ENCODE data around the gene ZFYVE26. TPM values are rescaled to one million over a fixed set of nuclear protein-coding genes. Genes with fewer than 3 reads are reported as not detected.

Gene ZFYVE26
- total and polyA plus RNA-seq, 2 donors (not counting 1 experiment from before 2014, with no cell fraction given) = 10.9 to 46.3 TPM

GRCh38 chr14:67746927-67747326, 69.5 kb downstream of the ZFYVE26 start:
- no peak overlapping the region for H3K27ac Mint-ChIP-seq
- H3K9me3 Mint-ChIP-seq (ENCODE audit: insufficient read depth) = peaks cover 2% of the 10 kb centered on the region
- no peaks in the 10 kb centered on the region for H3K4me1 ChIP-seq (ENCODE audit: control insufficient read depth in 2 of 2, insufficient read depth in 2 of 2, low read length in 2 of 2)
- no peak for ATAC-seq (ENCODE audit: low read depth)
- H3K36me3 ChIP-seq (replicated peaks in 1 of 2; ENCODE audit: control extremely low read depth in 1 of 2, control insufficient read depth in 1 of 2, extremely low read depth in 1 of 2, insufficient read depth in 2 of 2, low read length in 1 of 2) = peaks cover 1 to 27% of the 10 kb centered on the region in 2 experiments
- no peaks in the 10 kb centered on the region for H3K4me1 Mint-ChIP-seq
- CTCF ChIA-PET = no interaction called here
- no peak overlapping the region for H3K4me3 ChIP-seq (ENCODE audit: control extremely low read depth in 1 of 5, extremely low read depth in 1 of 5, insufficient read depth in 1 of 5, low read depth in 2 of 5, low read length in 4 of 5)
- peaks cover 0 to 5% (median 0%) of the 10 kb centered on the region in 3 donors for H3K9me3 ChIP-seq (ENCODE audit: control extremely low read depth in 1 of 3, control insufficient read depth in 2 of 3, insufficient read depth in 1 of 3, low read length in 2 of 3)
- POLR2A ChIA-PET = no interaction called here
- no peaks in the 10 kb centered on the region for H3K27me3 Mint-ChIP-seq
- H4K20me1 ChIP-seq (ENCODE audit: control insufficient read depth, insufficient read depth, low read length, poor library complexity, severe bottlenecking) = no peaks in the 10 kb centered on the region
- 67% methylated on average over 1 of the region's 1 CpG for WGBS (ENCODE audit: insufficient coverage)
- TF ChIP-seq, protein P1, sequence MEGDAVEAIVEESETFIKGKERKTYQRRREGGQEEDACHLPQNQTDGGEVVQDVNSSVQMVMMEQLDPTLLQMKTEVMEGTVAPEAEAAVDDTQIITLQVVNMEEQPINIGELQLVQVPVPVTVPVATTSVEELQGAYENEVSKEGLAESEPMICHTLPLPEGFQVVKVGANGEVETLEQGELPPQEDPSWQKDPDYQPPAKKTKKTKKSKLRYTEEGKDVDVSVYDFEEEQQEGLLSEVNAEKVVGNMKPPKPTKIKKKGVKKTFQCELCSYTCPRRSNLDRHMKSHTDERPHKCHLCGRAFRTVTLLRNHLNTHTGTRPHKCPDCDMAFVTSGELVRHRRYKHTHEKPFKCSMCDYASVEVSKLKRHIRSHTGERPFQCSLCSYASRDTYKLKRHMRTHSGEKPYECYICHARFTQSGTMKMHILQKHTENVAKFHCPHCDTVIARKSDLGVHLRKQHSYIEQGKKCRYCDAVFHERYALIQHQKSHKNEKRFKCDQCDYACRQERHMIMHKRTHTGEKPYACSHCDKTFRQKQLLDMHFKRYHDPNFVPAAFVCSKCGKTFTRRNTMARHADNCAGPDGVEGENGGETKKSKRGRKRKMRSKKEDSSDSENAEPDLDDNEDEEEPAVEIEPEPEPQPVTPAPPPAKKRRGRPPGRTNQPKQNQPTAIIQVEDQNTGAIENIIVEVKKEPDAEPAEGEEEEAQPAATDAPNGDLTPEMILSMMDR (IDR thresholded peaks at IDR 0.05) = no peak
- TF ChIP-seq EZH2 (IDR thresholded peaks at IDR 0.05; ENCODE audit: borderline replicate concordance, insufficient read depth, low read depth, low read length, poor library complexity, severe bottlenecking) = no peak
- H3K9ac ChIP-seq (ENCODE audit: low read length) = no peak overlapping the region
- H3K4me2 ChIP-seq (replicated peaks; ENCODE audit: low read depth, low read length, poor library complexity, severe bottlenecking) = no peak overlapping the region
- intact Hi-C loops (cut with micrococcal nuclease) = no loop called here
- no peak overlapping the region for H3K4me3 Mint-ChIP-seq
- no peak for DNase-seq
- H3K79me2 ChIP-seq (ENCODE audit: control insufficient read depth, insufficient read depth, low read length) = no peaks in the 10 kb centered on the region
- H2AFZ ChIP-seq (ENCODE audit: insufficient read depth, low read depth, low read length, poor library complexity, severe bottlenecking) = no peak overlapping the region
- H3K27me3 ChIP-seq (replicated peaks in 1 of 4; ENCODE audit: control extremely low read depth in 1 of 4, control insufficient read depth in 3 of 4, insufficient read depth in 4 of 4, low read length in 3 of 4) = no peaks in the 10 kb centered on the region
- H3K27ac ChIP-seq (ENCODE audit: low read length in 2 of 2) = no peak overlapping the region

DNA sequence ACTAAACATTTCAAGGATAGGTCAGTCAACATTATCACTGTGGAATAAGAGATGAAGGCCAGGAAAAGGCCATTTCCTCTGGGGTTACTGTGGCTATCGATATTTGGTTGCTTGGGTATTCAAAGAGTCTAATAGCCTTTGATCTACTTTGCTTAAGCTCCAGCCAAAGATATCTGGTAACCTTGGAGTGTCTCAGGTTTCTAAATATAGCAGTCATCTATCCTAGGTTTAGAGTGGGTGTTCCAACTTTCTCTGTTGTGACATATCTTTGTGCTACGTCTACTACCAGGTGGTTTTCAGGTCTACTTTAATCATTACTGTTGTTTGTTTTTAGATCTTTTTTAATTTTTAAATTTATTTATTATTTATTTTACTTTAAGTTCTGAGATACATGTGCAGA, 72.3 kb downstream of the ZFYVE26 start:
- H3K4me1 ChIP-seq (ENCODE audit: control insufficient read depth in 2 of 2, insufficient read depth in 2 of 2, low read length in 2 of 2) = no peaks in the 10 kb centered on the region

More for the DNA sequence above, 72.3 kb downstream of the ZFYVE26 start:
- Histone ChIP-seq H3K4me2 (replicated peaks; ENCODE audit: low read depth, low read length, poor library complexity, severe bottlenecking) (no peak overlapping the region), H3K9ac (ENCODE audit: low read length) (no peak overlapping the region), H2AFZ (ENCODE audit: insufficient read depth, low read depth, low read length, poor library complexity, severe bottlenecking) (no peak overlapping the region), H3K27me3 (replicated peaks in 1 of 4; ENCODE audit: control extremely low read depth in 1 of 4, control insufficient read depth in 3 of 4, insufficient read depth in 4 of 4, low read length in 3 of 4) (no peaks in the 10 kb centered on the region), H3K36me3 (replicated peaks in 1 of 2; ENCODE audit: control extremely low read depth in 1 of 2, control insufficient read depth in 1 of 2, extremely low read depth in 1 of 2, insufficient read depth in 2 of 2, low read length in 1 of 2) (peaks cover 0 to 1% of the 10 kb centered on the region in 2 experiments), H3K79me2 (ENCODE audit: control insufficient read depth, insufficient read depth, low read length) (no peaks in the 10 kb centered on the region), H3K9me3 (ENCODE audit: control extremely low read depth in 1 of 3, control insufficient read depth in 2 of 3, insufficient read depth in 1 of 3, low read length in 2 of 3) (peaks cover 0 to 5% (median 0%) of the 10 kb centered on the region in 3 donors), H3K27ac (ENCODE audit: low read length in 2 of 2) (no peak overlapping the region), H4K20me1 (ENCODE audit: control insufficient read depth, insufficient read depth, low read length, poor library complexity, severe bottlenecking) (no peaks in the 10 kb centered on the region), H3K4me3 (ENCODE audit: control extremely low read depth in 1 of 5, extremely low read depth in 1 of 5, insufficient read depth in 1 of 5, low read depth in 2 of 5, low read length in 4 of 5) (no peak overlapping the region)
- no peak for DNase-seq
- Mint-ChIP-seq H3K27me3 (no peaks in the 10 kb centered on the region), H3K4me3 (no peak overlapping the region), H3K9me3 (ENCODE audit: insufficient read depth) (peaks cover 2% of the 10 kb centered on the region), H3K27ac (no peak overlapping the region), H3K4me1 (no peaks in the 10 kb centered on the region)
- intact Hi-C loops (cut with micrococcal nuclease) = no loop called here
- ChIA-PET CTCF (no interaction called here), POLR2A (no interaction called here)
- TF ChIP-seq EZH2 (IDR thresholded peaks at IDR 0.05; ENCODE audit: borderline replicate concordance, insufficient read depth, low read depth, low read length, poor library complexity, severe bottlenecking) = no peak
- TF ChIP-seq, protein P1 (IDR thresholded peaks at IDR 0.05) = no peak
- no CpG with 5 or more reads among the region's 2 CpGs for WGBS (ENCODE audit: insufficient coverage)
- ATAC-seq (ENCODE audit: low read depth) = no peak

Measured in B cell (primary cell).